Neural progenitor cell (in vitro differentiated cells): ENCODE measurements around the gene C2orf66. TPM values are rescaled to one million over a fixed set of nuclear protein-coding genes. Genes with fewer than 3 reads are reported as not detected.

Source experiments
- DNase-seq: peaks from one replicate; pipeline ENCODE4 v3.0.0-alpha.2; 2016; ENCODE audit warnings: low spot score
- H2AFZ ChIP-seq: fragments of 200-600 bp; sonication (generic); replicated peaks from 2 replicates; pipeline ENCODE4 v1.6.1; 2016; ENCODE audit warnings: antibody characterized with exemption
- H3F3A ChIP-seq: fragments of 200-600 bp; sonication (generic); 2 replicates; pipeline ENCODE4 v1.6.1; 2016; ENCODE audit warnings: antibody characterized with exemption, low read depth
- H3K27ac ChIP-seq: fragments of 200-600 bp; sonication (generic); 2 replicates; pipeline ENCODE4 v1.5.1; 2016; ENCODE audit warnings: mild to moderate bottlenecking
- H3K27me3 ChIP-seq: fragments of 200-600 bp; sonication (generic); 2 replicates; pipeline ENCODE4 v1.6.1; 2016; ENCODE audit warnings: mild to moderate bottlenecking, moderate library complexity
- H3K36me3 ChIP-seq: fragments of 200-600 bp; sonication (generic); 2 replicates; pipeline ENCODE4 v1.5.1; 2016
- H3K4me1 ChIP-seq: fragments of 200-600 bp; sonication (generic); 2 replicates; pipeline ENCODE4 v1.6.1; 2016; ENCODE audit warnings: mixed run types
- H3K4me2 ChIP-seq: fragments of 200-600 bp; sonication (generic); 2 replicates; pipeline ENCODE4 v1.6.1; 2016
- H3K4me3 ChIP-seq: fragments of 200-600 bp; sonication (generic); 2 replicates; pipeline ENCODE4 v1.5.1; 2016
- H3K79me2 ChIP-seq: fragments of 200-600 bp; sonication (generic); 2 replicates; pipeline ENCODE4 v1.6.1; 2016; ENCODE audit warnings: low read depth
- H3K9ac ChIP-seq: fragments of 200-600 bp; sonication (generic); 2 replicates; pipeline ENCODE4 v1.6.1; 2016
- H3K9me3 ChIP-seq: fragments of 200-600 bp; sonication (generic); 2 replicates; pipeline ENCODE4 v1.5.1; 2016; ENCODE audit warnings: low read depth
- H4K20me1 ChIP-seq: fragments of 200-600 bp; sonication (generic); 2 replicates; pipeline ENCODE4 v1.6.1; 2016; ENCODE audit warnings: low read depth
- H3K27ac Mint-ChIP-seq: 3 replicates; pipeline ENCODE4 v1.8.0; 2021; ENCODE audit warnings: mixed read lengths
- H3K27me3 Mint-ChIP-seq: 2 replicates; pipeline ENCODE4 v1.8.0; 2022; ENCODE audit warnings: low read depth, mild to moderate bottlenecking, inconsistent platforms, moderate library complexity, mixed read lengths; ENCODE audit not compliant: insufficient read depth
- H3K36me3 Mint-ChIP-seq: 3 replicates; pipeline ENCODE4 v1.8.0; 2021; ENCODE audit warnings: mixed read lengths
- H3K4me1 Mint-ChIP-seq: 3 replicates; pipeline ENCODE4 v1.8.0; 2021; ENCODE audit warnings: mixed read lengths
- H3K4me3 Mint-ChIP-seq: 3 replicates; pipeline ENCODE4 v1.8.0; 2021; ENCODE audit warnings: mild to moderate bottlenecking, moderate library complexity, mixed read lengths
- H3K9me3 Mint-ChIP-seq: 3 replicates; pipeline ENCODE4 v1.8.0; 2020; ENCODE audit warnings: mixed read lengths
- CTCF ChIP-seq: fragments of 200-600 bp; sonication (generic); IDR thresholded peaks from 2 replicates; pipeline ENCODE4 v1.5.1; 2017; ENCODE audit warnings: antibody characterized with exemption, mild to moderate bottlenecking
- EZH2 ChIP-seq: fragments of 200-600 bp; sonication (generic); IDR thresholded peaks from 2 replicates; pipeline ENCODE4 v1.6.1; 2017; ENCODE audit warnings: antibody characterized with exemption, mild to moderate bottlenecking, moderate library complexity
- EZH2phosphoT487 ChIP-seq: fragments of 200-600 bp; sonication (generic); IDR thresholded peaks from 2 replicates; pipeline ENCODE4 v1.6.1; 2017; ENCODE audit warnings: antibody characterized with exemption
- total RNA-seq: library from RNA; depleted of rRNA; stranded (reverse); fragments of >200 nt; gene quantifications from 2 replicates; pipeline ENCODE4 v1.2.3, GENCODE V29; 2015; ENCODE audit warnings: low replicate concordance

Gene C2orf66
- total RNA-seq, 1 donor from 2014 or later = 0.43 TPM

- no peak overlapping the region for H3K4me2 ChIP-seq
- peaks cover 59% of the 10 kb centered on the region for H3K36me3 ChIP-seq
- no peak overlapping the region for H3K27ac ChIP-seq
- no peak overlapping the region for H2AFZ ChIP-seq
- Mint-ChIP-seq H3K27me3 (no peaks in the 10 kb centered on the region), H3K36me3 (peaks cover 19% of the 10 kb centered on the region), H3K4me1 (no peaks in the 10 kb centered on the region), H3K4me3 (no peak overlapping the region), H3K9me3 (no peaks in the 10 kb centered on the region), H3K27ac (no peak overlapping the region)
- H3K9me3 ChIP-seq = no peaks in the 10 kb centered on the region
- no peaks in the 10 kb centered on the region for H3K27me3 ChIP-seq
- TF ChIP-seq EZH2 = no peak
- no peak for TF ChIP-seq EZH2phosphoT487
- no peak for TF ChIP-seq CTCF
- H4K20me1 ChIP-seq = no peaks in the 10 kb centered on the region
- H3F3A ChIP-seq = peaks cover 6% of the 10 kb centered on the region
- no peak for DNase-seq
- H3K4me3 ChIP-seq = no peak overlapping the region
- no peak overlapping the region for H3K9ac ChIP-seq
- H3K79me2 ChIP-seq = no peaks in the 10 kb centered on the region
- H3K4me1 ChIP-seq = no peaks in the 10 kb centered on the region
Observed at GRCh38 chr2:196840171-196840570, 31.0 kb upstream of the C2orf66 start.

GRCh38 chr2:196839574-196839973 is 30.4 kb upstream of the C2orf66 start:
- Histone ChIP-seq H3K9ac (no peak overlapping the region), H3K27me3 (no peaks in the 10 kb centered on the region), H3K9me3 (no peaks in the 10 kb centered on the region), H3F3A (peaks cover 6% of the 10 kb centered on the region), H2AFZ (no peak overlapping the region), H3K4me3 (no peak overlapping the region), H3K36me3 (peaks cover 59% of the 10 kb centered on the region), H3K27ac (no peak overlapping the region), H3K79me2 (no peaks in the 10 kb centered on the region), H4K20me1 (no peaks in the 10 kb centered on the region), H3K4me2 (no peak overlapping the region), H3K4me1 (no peaks in the 10 kb centered on the region)
- H3K4me1 Mint-ChIP-seq = no peaks in the 10 kb centered on the region
- no peak overlapping the region for H3K4me3 Mint-ChIP-seq
- TF ChIP-seq EZH2phosphoT487 = no peak
- TF ChIP-seq CTCF = no peak
- TF ChIP-seq EZH2 = no peak
- no peaks in the 10 kb centered on the region for H3K9me3 Mint-ChIP-seq
- DNase-seq = no peak
- H3K36me3 Mint-ChIP-seq = peaks cover 19% of the 10 kb centered on the region
- H3K27me3 Mint-ChIP-seq = no peaks in the 10 kb centered on the region
- no peak overlapping the region for H3K27ac Mint-ChIP-seq

GRCh38 chr2:196836440-196836839 is 27.3 kb upstream of the C2orf66 start:
- Mint-ChIP-seq H3K9me3 (no peaks in the 10 kb centered on the region), H3K4me3 (no peak overlapping the region), H3K27ac (no peak overlapping the region), H3K36me3 (peaks cover 17% of the 10 kb centered on the region), H3K27me3 (no peaks in the 10 kb centered on the region), H3K4me1 (no peaks in the 10 kb centered on the region)
- Histone ChIP-seq H3K9ac (no peak overlapping the region), H3K36me3 (peaks cover 44% of the 10 kb centered on the region), H3K27me3 (no peaks in the 10 kb centered on the region), H3K4me3 (no peak overlapping the region), H3F3A (peaks cover 23% of the 10 kb centered on the region), H3K79me2 (no peaks in the 10 kb centered on the region), H3K27ac (no peak overlapping the region), H3K9me3 (no peaks in the 10 kb centered on the region), H3K4me1 (no peaks in the 10 kb centered on the region), H4K20me1 (no peaks in the 10 kb centered on the region), H2AFZ (no peak overlapping the region), H3K4me2 (no peak overlapping the region)
- TF ChIP-seq EZH2 (no peak), CTCF (no peak), EZH2phosphoT487 (no peak)
- no peak for DNase-seq
